ENCODE measurements around the gene CRHR2. TPM values are rescaled to one million over a fixed set of nuclear protein-coding genes. Genes with fewer than 3 reads are reported as not detected.

Gene CRHR2
- total and polyA plus RNA-seq, 2 of the 4 experiments (the other 2 are of a cell fraction), result not detected

DNA sequence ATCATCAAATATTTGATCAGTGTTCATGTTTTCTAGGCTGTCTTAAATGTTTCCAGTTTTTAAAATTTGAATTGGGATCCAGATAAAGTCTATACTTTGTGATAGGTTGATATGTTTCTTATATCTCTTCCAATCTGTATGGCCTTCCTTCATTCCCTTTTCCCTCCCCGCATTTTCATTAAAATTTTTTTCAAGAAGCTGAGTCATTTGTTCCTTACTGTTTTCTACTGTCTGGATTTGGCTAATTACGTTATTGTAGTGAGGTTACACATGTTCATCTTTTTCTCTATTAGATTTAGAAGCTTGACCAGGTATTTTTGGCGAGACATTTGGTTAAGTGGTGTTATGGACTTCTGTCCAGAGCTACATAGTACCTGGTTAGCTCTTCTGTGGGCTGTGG, 76.4 kb downstream of the CRHR2 start:
- H3K9ac ChIP-seq (ENCODE audit: low read depth, low read length), result no peak overlapping the region
- in situ Hi-C loops (cut with MboI; ENCODE audit: low sequenced_read_pairs) (no loop called here), intact Hi-C loops (cut with micrococcal nuclease) (loop anchor here (2.0 kb wide), 1 partner anchor 13 kb away; no protein-coding TSS in a partner anchor), dilution Hi-C loops (cut with HindIII; ENCODE audit: low sequenced_read_pairs, unreplicated experiment) (no loop called here)
- H3K36me3 ChIP-seq (ENCODE audit: control insufficient read depth, insufficient read depth, low read length), result peaks cover 45% of the 10 kb centered on the region
- no peak overlapping the region for H3K4me2 ChIP-seq (ENCODE audit: low read depth, low read length)
- no peak overlapping the region for H4K5ac ChIP-seq (ENCODE audit: low read depth, low read length)
- H3K18ac ChIP-seq (ENCODE audit: low read depth, low read length), result no peak overlapping the region
- no peak overlapping the region for H2AFZ ChIP-seq (replicated peaks; ENCODE audit: low read length, poor library complexity)
- ChIA-PET POLR2A (ENCODE audit: unreplicated experiment) (interaction anchor here (0.6 kb wide), 1 partner anchor 104 kb away, joined by 8 read pairs; no protein-coding TSS in a partner anchor), CTCF (interaction anchor here (0.7 kb wide), 1 partner anchor 15 kb away, joined by 4 read pairs; no protein-coding TSS in a partner anchor)
- no peak overlapping the region for H4K91ac ChIP-seq (ENCODE audit: insufficient read depth, low read depth, low read length)
- no peak overlapping the region for H2BK120ac ChIP-seq (ENCODE audit: low read depth, low read length)
- H4K20me1 ChIP-seq (ENCODE audit: insufficient read depth, low read length), result peaks cover 53% of the 10 kb centered on the region
- no peak overlapping the region for H3K14ac ChIP-seq (replicated peaks; ENCODE audit: low read depth, low read length)
- no peak overlapping the region for H3K27ac ChIP-seq (ENCODE audit: insufficient read depth, low read length)
- ATAC-seq (ENCODE audit: low read depth) (no peak), DNase-seq (no peak)
- H3K9me1 ChIP-seq (ENCODE audit: insufficient read depth, low read length), result peaks cover 5% of the 10 kb centered on the region
- no peaks in the 10 kb centered on the region for H3K27me3 ChIP-seq (ENCODE audit: control insufficient read depth, insufficient read depth, low read length)
- H2BK15ac ChIP-seq (ENCODE audit: low read depth, low read length), result no peak overlapping the region
- H3K9me3 ChIP-seq (ENCODE audit: control insufficient read depth, insufficient read depth, low read length), result no peaks in the 10 kb centered on the region
- H2AK9ac ChIP-seq (replicated peaks; ENCODE audit: low read depth, low read length, poor library complexity), result no peak overlapping the region
- H2BK20ac ChIP-seq (ENCODE audit: low read depth, low read length), result no peak overlapping the region
- TF ChIP-seq, protein P1, sequence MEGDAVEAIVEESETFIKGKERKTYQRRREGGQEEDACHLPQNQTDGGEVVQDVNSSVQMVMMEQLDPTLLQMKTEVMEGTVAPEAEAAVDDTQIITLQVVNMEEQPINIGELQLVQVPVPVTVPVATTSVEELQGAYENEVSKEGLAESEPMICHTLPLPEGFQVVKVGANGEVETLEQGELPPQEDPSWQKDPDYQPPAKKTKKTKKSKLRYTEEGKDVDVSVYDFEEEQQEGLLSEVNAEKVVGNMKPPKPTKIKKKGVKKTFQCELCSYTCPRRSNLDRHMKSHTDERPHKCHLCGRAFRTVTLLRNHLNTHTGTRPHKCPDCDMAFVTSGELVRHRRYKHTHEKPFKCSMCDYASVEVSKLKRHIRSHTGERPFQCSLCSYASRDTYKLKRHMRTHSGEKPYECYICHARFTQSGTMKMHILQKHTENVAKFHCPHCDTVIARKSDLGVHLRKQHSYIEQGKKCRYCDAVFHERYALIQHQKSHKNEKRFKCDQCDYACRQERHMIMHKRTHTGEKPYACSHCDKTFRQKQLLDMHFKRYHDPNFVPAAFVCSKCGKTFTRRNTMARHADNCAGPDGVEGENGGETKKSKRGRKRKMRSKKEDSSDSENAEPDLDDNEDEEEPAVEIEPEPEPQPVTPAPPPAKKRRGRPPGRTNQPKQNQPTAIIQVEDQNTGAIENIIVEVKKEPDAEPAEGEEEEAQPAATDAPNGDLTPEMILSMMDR (conservative IDR thresholded peaks at IDR 0.05; ENCODE audit: low read depth, low read length), result no peak
- TF ChIP-seq RCOR1 (IDR thresholded peaks at IDR 0.05; ENCODE audit: insufficient replicate concordance, low read length), result no peak
- no peak for TF ChIP-seq POLR2A (IDR thresholded peaks at IDR 0.05; ENCODE audit: low read depth, low read length)
- no peak for TF ChIP-seq FOS (IDR thresholded peaks at IDR 0.05; ENCODE audit: low read depth, low read length)
- no peak for TF ChIP-seq CHD1 (IDR thresholded peaks at IDR 0.05; ENCODE audit: low read depth, low read length)
- TF ChIP-seq MXI1 (IDR thresholded peaks at IDR 0.05; ENCODE audit: borderline replicate concordance, low read depth, low read length), result no peak
- no peak for TF ChIP-seq MAZ (IDR thresholded peaks at IDR 0.05; ENCODE audit: borderline replicate concordance, low read depth, low read length)
- TF ChIP-seq BHLHE40 (IDR thresholded peaks at IDR 0.05; ENCODE audit: low read depth, low read length), result no peak
- TF ChIP-seq, protein P2, sequence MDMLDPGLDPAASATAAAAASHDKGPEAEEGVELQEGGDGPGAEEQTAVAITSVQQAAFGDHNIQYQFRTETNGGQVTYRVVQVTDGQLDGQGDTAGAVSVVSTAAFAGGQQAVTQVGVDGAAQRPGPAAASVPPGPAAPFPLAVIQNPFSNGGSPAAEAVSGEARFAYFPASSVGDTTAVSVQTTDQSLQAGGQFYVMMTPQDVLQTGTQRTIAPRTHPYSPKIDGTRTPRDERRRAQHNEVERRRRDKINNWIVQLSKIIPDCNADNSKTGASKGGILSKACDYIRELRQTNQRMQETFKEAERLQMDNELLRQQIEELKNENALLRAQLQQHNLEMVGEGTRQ (IDR thresholded peaks at IDR 0.05; ENCODE audit: low read depth, low read length), result no peak
- TF ChIP-seq MAFK (IDR thresholded peaks at IDR 0.05; ENCODE audit: low read depth, low read length), result no peak
- TF ChIP-seq NFE2L2 (IDR thresholded peaks at IDR 0.05; ENCODE audit: low read depth, low read length), result no peak
- no peak overlapping the region for H3K23ac ChIP-seq (ENCODE audit: low read depth, low read length)
- no TSS peak for BruUV-seq (replicated peaks)
- no peak overlapping the region for H3K56ac ChIP-seq (ENCODE audit: extremely low read depth, insufficient read depth, low read length)
- no peak overlapping the region for H2AK5ac ChIP-seq (ENCODE audit: low read depth, low read length)
- no CpG with 5 or more reads among the region's 3 CpGs for WGBS, 2 experiments (ENCODE audit: extremely low coverage in 2 of 2, insufficient read length in 1 of 2)
- no peak overlapping the region for H3K4ac ChIP-seq (ENCODE audit: low read depth, low read length)
- H4K8ac ChIP-seq (ENCODE audit: low read depth in 2 of 2, low read length in 2 of 2), result no peak overlapping the region
- H3K79me1 ChIP-seq (ENCODE audit: low read depth in 1 of 2, low read length in 2 of 2), result peaks cover 17 to 49% of the 10 kb centered on the region in 2 experiments
- H2BK5ac ChIP-seq (ENCODE audit: low read depth, low read length, poor library complexity, severe bottlenecking), result no peak overlapping the region
- H3K4me1 ChIP-seq (ENCODE audit: control insufficient read depth, insufficient read depth, low read length), result peaks cover 1% of the 10 kb centered on the region; the same call in 1 of the 2 replicates
- no peak overlapping the region for H3K4me3 ChIP-seq (ENCODE audit: insufficient read depth, low read depth, low read length)
